DND-41 (cell line): Measurements from ENCODE around the gene RAB7A.
A peak's percentile ranks its signal among the peaks of the same experiment; 100 is the strongest.

ENCODE experiments used
- ATAC-seq: fragments of 200-7000 bp; cut with Tn5 transposase; 3 replicates; pipeline ENCODE4 v1.9.1; 2021; ENCODE audit warnings: low read depth; ENCODE audit not compliant: insufficient read depth
- DNase-seq: peaks from one replicate; pipeline ENCODE4 v3.0.0-alpha.2; 2020
- H2AFZ ChIP-seq: 2 replicates; pipeline ENCODE4 v1.6.0; 2012; ENCODE audit warnings: low read depth, low read length
- H3K27ac ChIP-seq: 2 replicates; pipeline ENCODE4 v1.5.1; 2012; ENCODE audit warnings: low read length, inconsistent platforms
- H3K27me3 ChIP-seq: fragments of 200-600 bp; sonication (generic); 2 replicates; pipeline ENCODE4 v1.6.0; 2012; ENCODE audit warnings: low read length, mild to moderate bottlenecking, inconsistent platforms; ENCODE audit not compliant: insufficient read depth, poor library complexity
- H3K36me3 ChIP-seq: 2 replicates; pipeline ENCODE4 v1.5.1; 2012; ENCODE audit warnings: low read length, inconsistent platforms; ENCODE audit not compliant: insufficient read depth
- H3K4me1 ChIP-seq: 2 replicates; pipeline ENCODE4 v1.5.1; 2012; ENCODE audit warnings: mild to moderate bottlenecking, low read length; ENCODE audit not compliant: insufficient read depth
- H3K4me2 ChIP-seq: 2 replicates; pipeline ENCODE4 v1.6.0; 2012; ENCODE audit warnings: mild to moderate bottlenecking, moderate library complexity, low read length, inconsistent platforms; ENCODE audit not compliant: insufficient read depth
- H3K4me3 ChIP-seq, 2 experiments: fragments of 200-600 bp in 1 of 2; shearing (Covaris generic) in 1 of 2; 2 replicates each; pipeline ENCODE4 v1.5.1; 2012 to 2016; ENCODE audit warnings: inconsistent platforms in 2 of 2, low read length in 2 of 2, mild to moderate bottlenecking in 2 of 2, low read depth in 1 of 2, moderate library complexity in 1 of 2
- H3K79me2 ChIP-seq: 2 replicates; pipeline ENCODE4 v1.6.0; 2012; ENCODE audit warnings: low read length, inconsistent platforms; ENCODE audit not compliant: insufficient read depth
- H3K9ac ChIP-seq: 2 replicates; pipeline ENCODE4 v1.6.0; 2012; ENCODE audit warnings: low read depth, mild to moderate bottlenecking, inconsistent platforms, low read length, moderate library complexity
- H3K9me3 ChIP-seq: 2 replicates; pipeline ENCODE4 v1.5.1; 2012; ENCODE audit warnings: low read length, moderate library complexity, mild to moderate bottlenecking, inconsistent platforms; ENCODE audit not compliant: insufficient read depth, severe bottlenecking
- H4K20me1 ChIP-seq: 2 replicates; pipeline ENCODE4 v1.6.0; 2012; ENCODE audit warnings: low read length; ENCODE audit not compliant: insufficient read depth
- CTCF ChIP-seq: IDR thresholded peaks from 2 replicates; pipeline ENCODE4 v1.5.1; 2012; ENCODE audit warnings: borderline replicate concordance, low read length, moderate library complexity, mild to moderate bottlenecking; ENCODE audit not compliant: poor library complexity, severe bottlenecking; ENCODE audit errors: extremely low read depth
- EZH2 ChIP-seq: IDR thresholded peaks from 3 replicates; pipeline ENCODE4 v1.6.1; 2012; ENCODE audit warnings: borderline replicate concordance, low read depth, mild to moderate bottlenecking, moderate library complexity, low read length, inconsistent platforms; ENCODE audit not compliant: severe bottlenecking

The RAB7A gene

GRCh38 chr3:128845778-128846485 is 119.9 kb downstream of the RAB7A start:
- no peak overlapping the region for H3K4me3 ChIP-seq
- no peaks in the 10 kb centered on the region for H3K9me3 ChIP-seq
- H3K27ac ChIP-seq, result no peak overlapping the region
- no peak overlapping the region for H3K4me2 ChIP-seq
- no peaks in the 10 kb centered on the region for H3K27me3 ChIP-seq
- H3K9ac ChIP-seq, result no peak overlapping the region
- DNase-seq (peak; percentile 36), ATAC-seq (no peak)
- H3K4me1 ChIP-seq, result no peaks in the 10 kb centered on the region
- H4K20me1 ChIP-seq, result no peaks in the 10 kb centered on the region
- no peaks in the 10 kb centered on the region for H3K36me3 ChIP-seq
- no peaks in the 10 kb centered on the region for H3K79me2 ChIP-seq
- TF ChIP-seq EZH2 (no peak), CTCF (peak; percentile 15)
- H2AFZ ChIP-seq, result no peak overlapping the region

- Histone ChIP-seq H3K36me3 (no peaks in the 10 kb centered on the region), H4K20me1 (no peaks in the 10 kb centered on the region), H3K4me1 (no peaks in the 10 kb centered on the region), H3K4me3 (no peak overlapping the region), H3K9me3 (no peaks in the 10 kb centered on the region), H3K9ac (no peak overlapping the region), H3K4me2 (no peak overlapping the region), H3K27ac (no peak overlapping the region), H2AFZ (no peak overlapping the region), H3K79me2 (no peaks in the 10 kb centered on the region), H3K27me3 (no peaks in the 10 kb centered on the region)
- DNase-seq, result no peak
- no peak for ATAC-seq
- TF ChIP-seq CTCF (no peak), EZH2 (no peak)
Measured at GRCh38 chr3:128846486-128846891, 120.5 kb downstream of the RAB7A start.

- H3K4me1 ChIP-seq, result no peaks in the 10 kb centered on the region
- H3K4me3 ChIP-seq, result no peak overlapping the region
- no peaks in the 10 kb centered on the region for H3K36me3 ChIP-seq
- ATAC-seq (no peak), DNase-seq (no peak)
- no peaks in the 10 kb centered on the region for H3K9me3 ChIP-seq
- no peaks in the 10 kb centered on the region for H4K20me1 ChIP-seq
- no peak overlapping the region for H3K9ac ChIP-seq
- H3K27me3 ChIP-seq, result no peaks in the 10 kb centered on the region
- H3K79me2 ChIP-seq, result no peaks in the 10 kb centered on the region
- no peak overlapping the region for H3K27ac ChIP-seq
- H2AFZ ChIP-seq, result no peak overlapping the region
- TF ChIP-seq CTCF (no peak), EZH2 (no peak)
- H3K4me2 ChIP-seq, result no peak overlapping the region
Measured at GRCh38 chr3:128847666-128848370, 121.8 kb downstream of the RAB7A start.
